ENCODE data around the gene CATSPER4.
A peak's percentile ranks its signal among the peaks of the same experiment; 100 is the strongest.

CATSPER4 gene

DNA sequence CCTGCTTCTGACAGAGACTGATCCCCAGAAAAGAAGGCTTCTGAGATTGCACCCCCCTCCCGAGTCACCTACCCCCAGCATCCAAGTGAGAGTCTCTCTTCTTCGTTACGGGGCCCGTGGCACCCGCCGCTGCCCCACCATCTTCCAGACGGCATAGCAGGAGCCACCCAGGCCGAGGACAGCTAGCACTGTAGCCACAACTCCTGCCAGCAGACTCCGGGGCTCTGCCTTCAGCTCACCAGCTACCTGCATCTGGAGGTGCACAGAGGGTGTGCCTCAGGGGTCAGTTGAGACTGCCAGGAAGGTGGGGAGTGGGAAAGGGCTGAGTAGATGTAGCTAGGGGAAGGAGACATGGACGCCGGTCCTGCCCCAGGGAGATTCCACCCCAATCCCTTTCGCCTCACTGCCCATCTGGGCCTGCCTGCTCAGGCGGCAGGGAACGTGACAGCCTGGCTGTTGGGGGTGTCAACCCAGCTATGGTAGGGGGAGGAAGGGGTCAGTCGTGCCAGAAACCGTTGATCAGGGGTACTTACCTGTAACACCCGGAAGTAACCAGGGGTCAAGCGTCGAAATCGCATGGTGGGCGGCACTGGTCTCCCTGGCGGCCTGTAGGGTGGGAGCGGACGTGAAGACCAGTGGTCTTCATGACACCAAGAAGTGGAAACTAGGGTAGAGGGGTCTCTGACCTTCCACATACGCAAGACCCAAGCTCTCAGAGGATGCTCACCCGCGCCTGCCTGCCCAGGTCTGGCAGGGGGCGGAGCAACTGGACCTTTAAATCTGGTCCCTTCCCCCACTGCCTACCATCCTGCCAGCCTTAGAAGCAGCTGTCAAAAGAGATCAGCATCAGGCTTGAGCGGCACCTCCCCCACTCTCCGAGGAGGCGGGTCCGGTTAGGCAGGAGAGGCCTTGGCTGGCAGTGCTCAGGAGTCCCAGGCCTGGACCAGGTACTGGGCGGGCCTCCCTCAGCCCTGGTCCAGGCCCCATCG lies 19.0 kb upstream of the CATSPER4 start, which contains the start of gene ZNF593OS:
TSS of gene ZNF593OS (minus strand) at position 749 of the 989 bp plus-strand sequence. CDS start at position 578, 171 bp downstream.
- no peak for DNase-seq (ENCODE audit: insufficient read length, low spot score)
- TF ChIP-seq SPI1 (IDR thresholded peaks at IDR 0.05; ENCODE audit: low read depth, low read length) (no peak), POU2F2 (IDR thresholded peaks at IDR 0.05; ENCODE audit: low read depth, low read length) (no peak), TAF1 (IDR thresholded peaks at IDR 0.05; ENCODE audit: low read depth, low read length) (no peak), POLR2AphosphoS5 (IDR thresholded peaks at IDR 0.05; ENCODE audit: low read depth, low read length) (no peak), PAX5 (IDR thresholded peaks at IDR 0.05; ENCODE audit: insufficient read depth, low read length, severe bottlenecking) (no peak), POLR2A (IDR thresholded peaks at IDR 0.05; ENCODE audit: low read depth, low read length) (no peak)
- no peak for FAIRE-seq

DNA sequence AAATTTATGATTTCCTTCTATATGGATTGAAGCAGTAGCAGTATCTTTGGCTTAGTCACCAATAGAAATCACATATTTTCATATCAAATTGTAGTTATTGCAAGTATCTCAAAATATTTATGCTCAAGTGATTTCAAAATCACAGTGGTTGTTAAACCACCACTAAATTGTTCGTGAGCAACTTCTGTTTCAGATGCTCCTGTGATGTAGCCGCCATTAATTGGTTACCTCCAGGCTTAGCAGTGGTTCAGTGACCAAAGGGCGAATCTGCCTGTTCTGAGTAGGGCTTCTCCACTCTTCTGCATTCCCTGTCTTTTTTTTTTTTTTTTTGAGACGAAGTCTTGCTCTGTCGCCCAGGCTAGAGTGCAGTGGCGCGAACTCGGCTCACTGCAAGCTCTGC lies 15.1 kb upstream of the CATSPER4 start:
- FAIRE-seq (no peak), DNase-seq (ENCODE audit: insufficient read length, low spot score) (no peak)
- TF ChIP-seq POU2F2 (IDR thresholded peaks at IDR 0.05; ENCODE audit: low read depth, low read length) (no peak), POLR2AphosphoS5 (IDR thresholded peaks at IDR 0.05; ENCODE audit: low read depth, low read length) (no peak), POLR2A (IDR thresholded peaks at IDR 0.05; ENCODE audit: low read depth, low read length) (no peak)

DNA sequence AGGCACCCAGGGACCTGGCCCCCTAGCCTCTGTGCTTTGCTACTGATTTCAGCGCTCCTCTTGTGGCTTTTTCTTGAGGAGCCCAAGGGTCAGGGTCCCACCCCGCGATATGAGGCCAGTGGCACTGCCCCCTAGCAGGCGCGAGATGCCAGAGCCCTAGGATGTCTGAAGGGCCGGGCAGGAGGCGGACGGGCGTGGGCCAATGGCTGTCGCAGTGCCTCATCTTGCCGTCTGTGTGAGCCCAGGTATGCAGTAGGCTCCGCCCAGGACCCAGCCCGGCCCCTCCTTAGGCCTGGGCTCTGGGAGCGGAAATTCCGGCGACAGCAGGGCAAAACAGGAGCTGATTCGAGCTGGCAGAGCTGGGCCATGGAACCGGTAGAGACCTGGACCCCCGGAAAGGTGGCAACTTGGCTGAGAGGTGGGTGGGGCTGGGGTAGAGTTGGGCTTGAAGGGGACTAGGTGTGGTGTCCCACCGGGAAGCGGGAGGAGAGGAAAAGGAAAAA lies 13.2 kb upstream of the CATSPER4 start, which contains the start of gene CNKSR1:
TSS of gene CNKSR1 (plus strand) at position 310 of the 503 bp plus-strand sequence. CDS start at position 367, 57 bp downstream.
- TF ChIP-seq TAF1 (IDR thresholded peaks at IDR 0.05; ENCODE audit: low read depth, low read length): no peak
- TF ChIP-seq POLR2A (IDR thresholded peaks at IDR 0.05; ENCODE audit: low read depth, low read length): no peak
- no peak for TF ChIP-seq SPI1 (IDR thresholded peaks at IDR 0.05; ENCODE audit: low read depth, low read length)
- no peak for TF ChIP-seq POU2F2 (IDR thresholded peaks at IDR 0.05; ENCODE audit: low read depth, low read length)
- no peak for TF ChIP-seq PAX5 (IDR thresholded peaks at IDR 0.05; ENCODE audit: insufficient read depth, low read length, severe bottlenecking)
- no peak for TF ChIP-seq POLR2AphosphoS5 (IDR thresholded peaks at IDR 0.05; ENCODE audit: low read depth, low read length)
- DNase-seq (ENCODE audit: insufficient read length, low spot score): no peak
- peak; percentile 13 for FAIRE-seq

DNA sequence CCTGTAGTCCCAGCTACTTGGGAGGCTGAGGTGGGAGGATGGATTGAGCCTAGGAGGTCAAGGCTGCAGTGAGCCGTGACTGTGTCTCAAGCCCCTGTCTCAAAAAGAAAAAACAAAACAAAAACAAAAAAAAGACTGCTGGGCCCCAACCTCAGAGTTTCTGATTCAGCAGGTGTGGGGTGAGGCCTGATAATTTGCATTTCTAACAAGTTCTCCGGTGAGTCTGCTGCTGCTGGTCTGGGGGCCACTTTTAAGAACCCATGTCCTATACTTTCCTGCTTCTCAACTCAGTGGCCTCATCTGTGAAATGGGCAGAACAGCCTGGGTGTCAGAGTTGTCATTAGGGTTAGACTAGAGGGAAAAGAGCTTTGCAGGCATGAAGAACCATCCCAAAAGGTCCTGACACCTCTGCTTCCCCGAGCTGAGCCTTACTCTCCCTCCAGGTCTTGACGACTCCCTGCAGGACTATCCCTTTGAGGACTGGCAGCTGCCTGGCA lies 10.3 kb upstream of the CATSPER4 start:
- DNase-seq (ENCODE audit: insufficient read length, low spot score) (no peak), FAIRE-seq (no peak)
- TF ChIP-seq POLR2AphosphoS5 (IDR thresholded peaks at IDR 0.05; ENCODE audit: low read depth, low read length): no peak
- no peak for TF ChIP-seq POU2F2 (IDR thresholded peaks at IDR 0.05; ENCODE audit: low read depth, low read length)
- TF ChIP-seq TAF1 (IDR thresholded peaks at IDR 0.05; ENCODE audit: low read depth, low read length): no peak
- TF ChIP-seq PAX5 (IDR thresholded peaks at IDR 0.05; ENCODE audit: insufficient read depth, low read length, severe bottlenecking): no peak
- no peak for TF ChIP-seq SPI1 (IDR thresholded peaks at IDR 0.05; ENCODE audit: low read depth, low read length)
- TF ChIP-seq POLR2A (IDR thresholded peaks at IDR 0.05; ENCODE audit: low read depth, low read length): no peak

DNA sequence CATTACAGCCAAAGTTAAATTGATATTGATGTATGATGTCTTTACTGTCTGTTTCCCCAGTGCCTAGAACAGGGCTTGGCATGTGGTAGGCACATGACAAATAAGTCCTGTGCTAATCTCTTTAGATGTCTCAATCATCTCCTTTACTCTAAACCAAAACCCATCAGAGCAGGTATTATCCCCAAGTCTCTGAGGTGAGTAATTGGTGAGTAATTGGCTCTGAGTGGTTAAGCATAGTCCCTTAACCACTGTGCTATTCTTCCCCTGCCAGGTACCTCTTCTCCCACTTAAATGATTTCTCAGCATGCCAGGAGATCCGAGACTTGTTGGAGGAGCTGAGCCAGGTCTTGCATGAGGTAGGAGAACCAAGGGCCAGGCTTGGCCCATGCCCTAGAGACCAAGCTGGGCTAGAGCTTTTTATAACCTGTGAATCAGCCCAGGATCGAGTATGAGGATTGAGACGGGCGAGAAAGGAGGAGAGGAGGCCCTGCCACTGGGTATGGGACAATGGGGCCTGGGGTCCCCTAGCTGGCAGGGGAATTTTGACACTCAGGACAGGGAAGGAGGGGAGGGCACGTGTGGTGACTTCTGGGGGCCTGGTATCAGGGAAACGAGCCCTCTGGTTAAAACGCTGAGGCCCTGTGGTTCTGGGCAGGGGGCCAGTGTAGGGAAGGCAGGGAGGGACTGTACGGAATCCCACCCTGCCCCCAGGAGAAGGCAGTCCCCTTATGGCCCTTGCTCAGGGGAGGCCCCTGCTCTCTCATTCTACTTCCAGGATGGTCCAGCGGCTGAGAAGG lies 8.6 kb upstream of the CATSPER4 start:
- no peak for DNase-seq (ENCODE audit: insufficient read length, low spot score)
- TF ChIP-seq PAX5 (IDR thresholded peaks at IDR 0.05; ENCODE audit: insufficient read depth, low read length, severe bottlenecking) (no peak), POU2F2 (IDR thresholded peaks at IDR 0.05; ENCODE audit: low read depth, low read length) (no peak), SPI1 (IDR thresholded peaks at IDR 0.05; ENCODE audit: low read depth, low read length) (no peak), POLR2AphosphoS5 (IDR thresholded peaks at IDR 0.05; ENCODE audit: low read depth, low read length) (no peak), TAF1 (IDR thresholded peaks at IDR 0.05; ENCODE audit: low read depth, low read length) (no peak), POLR2A (IDR thresholded peaks at IDR 0.05; ENCODE audit: low read depth, low read length) (no peak)
- FAIRE-seq: no peak

DNA sequence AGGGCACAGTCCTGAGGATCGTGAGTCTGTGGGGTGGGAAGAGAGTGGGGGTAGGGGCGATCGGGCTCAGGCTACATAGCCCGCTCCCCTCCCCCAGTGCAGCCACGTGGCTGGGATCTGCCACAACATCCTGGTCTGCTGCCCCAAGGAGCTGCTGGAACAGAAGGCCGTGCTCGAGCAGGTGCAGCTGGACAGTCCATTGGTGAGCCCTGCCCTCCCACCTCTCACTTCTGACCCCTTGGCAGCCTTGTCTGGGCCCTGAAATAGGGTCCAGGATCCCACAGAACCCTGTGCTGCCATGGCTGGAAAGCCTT lies 8.1 kb upstream of the CATSPER4 start:
- DNase-seq (ENCODE audit: insufficient read length, low spot score) (no peak), FAIRE-seq (no peak)
- TF ChIP-seq POLR2A (IDR thresholded peaks at IDR 0.05; ENCODE audit: low read depth, low read length) (no peak), POU2F2 (IDR thresholded peaks at IDR 0.05; ENCODE audit: low read depth, low read length) (no peak), PAX5 (IDR thresholded peaks at IDR 0.05; ENCODE audit: insufficient read depth, low read length, severe bottlenecking) (no peak), TAF1 (IDR thresholded peaks at IDR 0.05; ENCODE audit: low read depth, low read length) (no peak), POLR2AphosphoS5 (IDR thresholded peaks at IDR 0.05; ENCODE audit: low read depth, low read length) (no peak), SPI1 (IDR thresholded peaks at IDR 0.05; ENCODE audit: low read depth, low read length) (no peak)

DNA sequence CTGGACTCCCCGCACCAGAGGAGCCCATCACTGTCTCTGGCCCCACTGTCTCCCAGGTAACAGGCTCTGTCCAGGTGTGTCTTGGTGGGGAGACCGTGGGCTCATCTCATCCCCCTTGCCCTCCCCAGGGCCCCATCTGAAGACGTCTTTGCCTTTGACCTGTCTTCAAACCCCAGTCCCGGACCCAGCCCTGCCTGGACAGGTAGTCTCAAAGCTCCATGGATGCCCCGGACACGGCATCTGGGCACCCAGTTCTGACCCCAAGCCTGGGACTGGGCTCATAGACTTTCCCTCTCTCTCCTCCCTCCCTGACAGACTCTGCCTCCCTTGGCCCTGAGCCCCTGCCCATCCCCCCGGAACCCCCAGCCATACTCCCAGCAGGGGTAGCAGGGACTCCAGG lies 6.3 kb upstream of the CATSPER4 start:
- FAIRE-seq (no peak), DNase-seq (ENCODE audit: insufficient read length, low spot score) (no peak)
- TF ChIP-seq SPI1 (IDR thresholded peaks at IDR 0.05; ENCODE audit: low read depth, low read length) (no peak), TAF1 (IDR thresholded peaks at IDR 0.05; ENCODE audit: low read depth, low read length) (no peak), POLR2AphosphoS5 (IDR thresholded peaks at IDR 0.05; ENCODE audit: low read depth, low read length) (no peak), POU2F2 (IDR thresholded peaks at IDR 0.05; ENCODE audit: low read depth, low read length) (no peak), POLR2A (IDR thresholded peaks at IDR 0.05; ENCODE audit: low read depth, low read length) (no peak), PAX5 (IDR thresholded peaks at IDR 0.05; ENCODE audit: insufficient read depth, low read length, severe bottlenecking) (no peak)

DNA sequence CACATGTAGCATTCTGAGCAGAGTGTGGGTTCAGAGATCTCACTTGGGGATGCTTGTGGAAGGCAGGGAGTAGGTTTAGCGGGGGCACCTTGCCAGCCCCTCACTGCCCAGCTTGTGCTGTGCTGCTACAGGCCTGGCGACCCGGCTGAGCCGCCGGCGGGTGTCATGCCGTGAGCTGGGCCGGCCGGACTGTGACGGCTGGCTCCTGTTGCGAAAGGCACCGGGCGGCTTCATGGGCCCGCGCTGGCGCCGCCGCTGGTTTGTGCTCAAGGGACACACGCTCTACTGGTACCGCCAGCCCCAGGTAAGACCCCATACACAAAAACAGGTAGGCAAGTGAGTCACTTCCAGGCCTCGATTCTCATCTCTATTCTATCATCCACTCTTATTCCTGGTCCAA lies 5.5 kb upstream of the CATSPER4 start:
- TF ChIP-seq TAF1 (IDR thresholded peaks at IDR 0.05; ENCODE audit: low read depth, low read length) (no peak), SPI1 (IDR thresholded peaks at IDR 0.05; ENCODE audit: low read depth, low read length) (no peak), POLR2A (IDR thresholded peaks at IDR 0.05; ENCODE audit: low read depth, low read length) (no peak)
- no peak for DNase-seq (ENCODE audit: insufficient read length, low spot score)

DNA sequence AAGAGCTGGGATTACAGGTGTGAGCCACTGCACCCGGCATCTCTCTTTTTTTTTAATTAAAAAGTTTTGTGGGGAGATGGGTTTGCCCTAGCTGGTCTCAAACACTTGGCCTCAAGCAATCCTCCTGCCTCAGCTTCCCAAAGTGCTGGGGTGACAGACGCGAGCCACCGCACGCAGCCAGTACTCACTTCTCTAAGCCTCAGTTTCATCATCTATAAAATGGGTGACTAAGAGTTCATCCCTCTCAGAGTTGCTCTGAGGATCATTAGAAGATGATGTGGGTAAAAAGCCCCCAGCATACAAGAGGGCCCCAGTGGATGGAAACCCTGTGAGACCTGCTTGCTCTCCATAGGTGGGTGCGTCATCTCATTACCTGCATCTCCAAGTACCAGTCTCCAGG lies 2.5 kb upstream of the CATSPER4 start:
- TF ChIP-seq POLR2AphosphoS5 (IDR thresholded peaks at IDR 0.05; ENCODE audit: low read depth, low read length) (no peak), POU2F2 (IDR thresholded peaks at IDR 0.05; ENCODE audit: low read depth, low read length) (no peak), POLR2A (IDR thresholded peaks at IDR 0.05; ENCODE audit: low read depth, low read length) (no peak), TAF1 (IDR thresholded peaks at IDR 0.05; ENCODE audit: low read depth, low read length) (no peak), SPI1 (IDR thresholded peaks at IDR 0.05; ENCODE audit: low read depth, low read length) (no peak), PAX5 (IDR thresholded peaks at IDR 0.05; ENCODE audit: insufficient read depth, low read length, severe bottlenecking) (no peak)
- FAIRE-seq (no peak), DNase-seq (ENCODE audit: insufficient read length, low spot score) (no peak)

More for the DNA sequence above, 5.5 kb upstream of the CATSPER4 start:
- no peak for FAIRE-seq
